OCI-LY1 (cell line): ENCODE measurements around the gene OR2AT4.

Experiments used
- H2AFZ ChIP-seq: fragments of 200-600 bp; sonication (generic), shearing (Covaris generic); 2 replicates; pipeline ENCODE4 v1.6.0; 2014; ENCODE audit warnings: antibody characterized with exemption, mild to moderate bottlenecking, low read length
- H3F3A ChIP-seq: fragments of 200-600 bp; sonication (generic), shearing (Covaris generic); 2 replicates; pipeline ENCODE4 v1.6.0; 2014; ENCODE audit warnings: mild to moderate bottlenecking, antibody characterized with exemption, low read length, moderate library complexity; ENCODE audit not compliant: insufficient read depth
- H3K27ac ChIP-seq: fragments of 200-600 bp; sonication (generic); 2 replicates; pipeline ENCODE4 v1.5.1; 2014; ENCODE audit warnings: low read length, mixed run types, mild to moderate bottlenecking, low read depth; ENCODE audit not compliant: poor library complexity, severe bottlenecking
- H3K27me3 ChIP-seq: fragments of 200-600 bp; sonication (generic); 2 replicates; pipeline ENCODE4 v1.6.0; 2014; ENCODE audit warnings: antibody characterized with exemption, mild to moderate bottlenecking, low read length, moderate library complexity; ENCODE audit not compliant: insufficient read depth
- H3K36me3 ChIP-seq: fragments of 200-600 bp; sonication (generic); 2 replicates; pipeline ENCODE4 v1.6.1; 2014; ENCODE audit warnings: mild to moderate bottlenecking, antibody characterized with exemption, low read length, moderate library complexity, mixed read lengths; ENCODE audit not compliant: insufficient read depth
- H3K4me1 ChIP-seq: fragments of 200-600 bp; sonication (generic); 2 replicates; pipeline ENCODE4 v1.5.1; 2014; ENCODE audit warnings: mild to moderate bottlenecking, low read length, moderate library complexity; ENCODE audit not compliant: insufficient read depth, severe bottlenecking
- H3K4me2 ChIP-seq: fragments of 200-600 bp; sonication (generic), shearing (Covaris generic); 2 replicates; pipeline ENCODE4 v1.6.1; 2014; ENCODE audit warnings: low read length
- H3K4me3 ChIP-seq: fragments of 200-600 bp; sonication (generic); 2 replicates; pipeline ENCODE4 v1.5.1; 2014; ENCODE audit warnings: low read length, low read depth, mild to moderate bottlenecking, mixed read lengths; ENCODE audit not compliant: poor library complexity, severe bottlenecking
- H3K79me2 ChIP-seq: fragments of 200-600 bp; shearing (Covaris generic); 2 replicates; pipeline ENCODE4 v1.6.1; 2016; ENCODE audit warnings: mixed run types, low read length, mixed read lengths; ENCODE audit not compliant: insufficient read depth
- H3K9ac ChIP-seq: fragments of 200-600 bp; sonication (generic), shearing (Covaris generic); 2 replicates; pipeline ENCODE4 v1.6.1; 2014; ENCODE audit warnings: mild to moderate bottlenecking, low read length, mixed read lengths
- H3K9me2 ChIP-seq: fragments of 200-600 bp; sonication (generic), shearing (Covaris generic); 2 replicates; pipeline ENCODE4 v1.6.1; 2014; ENCODE audit warnings: low read depth, mild to moderate bottlenecking, low read length, mixed read lengths
- H3K9me3 ChIP-seq: fragments of 200-600 bp; shearing (Covaris generic); 2 replicates; pipeline ENCODE4 v1.6.1; 2014; ENCODE audit warnings: low read length, mixed read lengths
- H4K20me1 ChIP-seq: fragments of 200-600 bp; sonication (generic), shearing (Covaris generic); 2 replicates; pipeline ENCODE4 v1.6.0; 2016; ENCODE audit warnings: mild to moderate bottlenecking, low read length; ENCODE audit not compliant: insufficient read depth
- CTCF ChIP-seq: fragments of 200-600 bp; sonication (generic), shearing (Covaris generic); IDR thresholded peaks from 2 replicates; pipeline ENCODE4 v1.5.1; 2017; ENCODE audit warnings: mild to moderate bottlenecking, antibody characterized with exemption, low read length, moderate library complexity, mixed read lengths
- EZH2 ChIP-seq: fragments of 200-600 bp; sonication (generic), shearing (Covaris generic); IDR thresholded peaks from 2 replicates; pipeline ENCODE4 v1.8.0; 2017; ENCODE audit warnings: borderline replicate concordance, mixed run types, mild to moderate bottlenecking, antibody characterized with exemption, low read length, moderate library complexity, mixed read lengths

OR2AT4 gene

DNA sequence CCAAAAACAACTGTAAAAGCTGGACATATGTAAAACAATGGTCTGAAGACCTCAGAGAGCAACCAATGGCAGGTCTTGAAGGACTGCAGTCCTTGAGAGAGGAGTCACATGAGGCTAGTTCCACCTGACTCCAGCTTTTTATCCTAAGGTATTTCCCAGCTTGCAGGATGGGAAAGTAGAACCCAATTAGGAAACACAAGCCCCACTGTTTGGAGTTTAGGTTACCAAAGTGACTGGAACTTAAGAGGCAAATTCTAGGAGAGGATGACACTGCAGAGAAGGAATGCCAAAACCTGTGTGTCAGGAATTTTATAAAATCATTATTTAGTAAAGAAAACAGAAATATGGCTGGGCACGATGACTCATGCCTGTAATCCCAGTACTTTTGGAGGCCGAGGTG, 18.4 kb downstream of the OR2AT4 start:
- Histone ChIP-seq H3K9ac (no peak overlapping the region), H4K20me1 (no peaks in the 10 kb centered on the region), H3K27me3 (no peaks in the 10 kb centered on the region), H3K4me1 (no peaks in the 10 kb centered on the region), H2AFZ (no peak overlapping the region), H3K4me3 (no peak overlapping the region), H3K4me2 (no peak overlapping the region), H3K79me2 (no peaks in the 10 kb centered on the region), H3K9me3 (no peaks in the 10 kb centered on the region), H3K9me2 (no peaks in the 10 kb centered on the region), H3F3A (no peaks in the 10 kb centered on the region), H3K36me3 (no peaks in the 10 kb centered on the region), H3K27ac (no peak overlapping the region)
- TF ChIP-seq EZH2: no peak
- TF ChIP-seq CTCF: no peak

- Histone ChIP-seq H3K4me2 (no peak overlapping the region), H3K4me3 (no peak overlapping the region)
These were observed 19.4 kb downstream of the OR2AT4 start for GRCh38 chr11:75077316-75077715.

DNA sequence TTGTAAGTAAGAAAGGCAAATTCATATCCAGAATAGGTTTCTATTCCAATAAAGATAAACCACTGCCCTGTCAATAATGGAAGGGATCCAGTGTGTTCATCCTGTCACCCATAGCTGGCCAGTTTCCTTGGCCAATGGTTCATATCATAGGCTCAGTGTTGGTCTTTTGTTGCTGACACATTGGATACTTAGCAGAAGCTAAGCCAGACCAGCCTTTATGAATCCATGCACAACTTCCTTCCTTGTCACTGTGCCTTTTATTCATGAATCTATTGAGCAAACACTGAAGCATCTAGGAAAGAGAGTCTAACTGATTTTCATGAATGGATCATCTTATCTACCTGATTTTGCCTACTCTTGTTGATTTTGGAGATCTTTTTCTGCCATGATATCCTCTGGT, 20.0 kb downstream of the OR2AT4 start:
- Histone ChIP-seq H3K27ac (no peak overlapping the region), H3K79me2 (no peaks in the 10 kb centered on the region), H3K9me2 (no peaks in the 10 kb centered on the region), H2AFZ (no peak overlapping the region), H3K4me1 (no peaks in the 10 kb centered on the region), H3F3A (no peaks in the 10 kb centered on the region), H3K4me3 (no peak overlapping the region), H3K9ac (no peak overlapping the region), H3K36me3 (no peaks in the 10 kb centered on the region), H3K4me2 (no peak overlapping the region), H3K9me3 (no peaks in the 10 kb centered on the region), H4K20me1 (no peaks in the 10 kb centered on the region), H3K27me3 (no peaks in the 10 kb centered on the region)
- TF ChIP-seq EZH2 (no peak), CTCF (no peak)

More at GRCh38 chr11:75077316-75077715, 19.4 kb downstream of the OR2AT4 start:
- Histone ChIP-seq H3K36me3 (no peaks in the 10 kb centered on the region), H3K27ac (no peak overlapping the region), H2AFZ (no peak overlapping the region), H3K9me3 (no peaks in the 10 kb centered on the region), H3F3A (no peaks in the 10 kb centered on the region), H3K27me3 (no peaks in the 10 kb centered on the region), H3K9ac (no peak overlapping the region), H3K79me2 (no peaks in the 10 kb centered on the region), H4K20me1 (no peaks in the 10 kb centered on the region), H3K9me2 (no peaks in the 10 kb centered on the region), H3K4me1 (no peaks in the 10 kb centered on the region)
- no peak for TF ChIP-seq EZH2
- no peak for TF ChIP-seq CTCF
